Activated gamma-delta T cell treated with Interleukin-2 at 50 U/mL for 16 hours (primary cell): ENCODE data around the gene PDPN.

Source experiments
- DNase-seq: peaks from one replicate; pipeline ENCODE4 v3.0.0-alpha.2; 2020

Gene PDPN

GRCh38 chr1:13619909-13620308 lies 36.3 kb downstream of the PDPN start:
- DNase-seq = no peak

GRCh38 chr1:13620825-13621224 lies 37.2 kb downstream of the PDPN start:
- no peak for DNase-seq

- DNase-seq = no peak
Measured at GRCh38 chr1:13622446-13622845, 38.8 kb downstream of the PDPN start.

GRCh38 chr1:13623021-13623637 lies 39.5 kb downstream of the PDPN start:
- no peak for DNase-seq

- no peak for DNase-seq
Measured at GRCh38 chr1:13624526-13624925, 40.9 kb downstream of the PDPN start.

GRCh38 chr1:13627127-13627526 lies 43.5 kb downstream of the PDPN start:
- DNase-seq = no peak

GRCh38 chr1:13628218-13628617 lies 44.6 kb downstream of the PDPN start:
- DNase-seq = no peak

- DNase-seq = no peak
Measured at GRCh38 chr1:13628711-13629110, 45.1 kb downstream of the PDPN start.

- no peak for DNase-seq
Measured at GRCh38 chr1:13642306-13643004, 58.8 kb downstream of the PDPN start.

- no peak for DNase-seq
Measured at GRCh38 chr1:13643017-13643416, 59.4 kb downstream of the PDPN start.

- DNase-seq = no peak
Measured at GRCh38 chr1:13646521-13646920, 62.9 kb downstream of the PDPN start.

GRCh38 chr1:13651279-13651678 lies 67.6 kb downstream of the PDPN start:
- DNase-seq = no peak

GRCh38 chr1:13652238-13652637 lies 68.6 kb downstream of the PDPN start:
- no peak for DNase-seq

GRCh38 chr1:13661539-13661938 lies 77.9 kb downstream of the PDPN start:
- no peak for DNase-seq

GRCh38 chr1:13662493-13662892 lies 78.9 kb downstream of the PDPN start:
- DNase-seq = no peak

GRCh38 chr1:13663969-13664368 lies 80.3 kb downstream of the PDPN start:
- DNase-seq = no peak

- DNase-seq = no peak
Measured at GRCh38 chr1:13664451-13664850, 80.8 kb downstream of the PDPN start.

- DNase-seq = no peak
Measured at GRCh38 chr1:13666317-13666716, 82.7 kb downstream of the PDPN start.
